GM21360 (cell line): ENCODE data around the gene FBXW5.
A peak's percentile ranks its signal among the peaks of the same experiment; 100 is the strongest.

Experiments
- ATAC-seq: cut with Tn5 transposase; IDR thresholded peaks from one replicate; pipeline ENCODE4 v1.9.1; 2021; ENCODE audit warnings: mild to moderate bottlenecking, moderate library complexity; ENCODE audit not compliant: unreplicated experiment

FBXW5 gene

GRCh38 chr9:136944519-136945332 is at the start of gene FBXW5, which contains the start of gene C8G:
Gene FBXW5 (minus strand): TSS chr9:136944738. CDS start chr9:136944083, 655 bp downstream.
Gene C8G (plus strand): TSS chr9:136945243. CDS start chr9:136945321, 78 bp downstream.
- peak; percentile 73 for ATAC-seq

DNA sequence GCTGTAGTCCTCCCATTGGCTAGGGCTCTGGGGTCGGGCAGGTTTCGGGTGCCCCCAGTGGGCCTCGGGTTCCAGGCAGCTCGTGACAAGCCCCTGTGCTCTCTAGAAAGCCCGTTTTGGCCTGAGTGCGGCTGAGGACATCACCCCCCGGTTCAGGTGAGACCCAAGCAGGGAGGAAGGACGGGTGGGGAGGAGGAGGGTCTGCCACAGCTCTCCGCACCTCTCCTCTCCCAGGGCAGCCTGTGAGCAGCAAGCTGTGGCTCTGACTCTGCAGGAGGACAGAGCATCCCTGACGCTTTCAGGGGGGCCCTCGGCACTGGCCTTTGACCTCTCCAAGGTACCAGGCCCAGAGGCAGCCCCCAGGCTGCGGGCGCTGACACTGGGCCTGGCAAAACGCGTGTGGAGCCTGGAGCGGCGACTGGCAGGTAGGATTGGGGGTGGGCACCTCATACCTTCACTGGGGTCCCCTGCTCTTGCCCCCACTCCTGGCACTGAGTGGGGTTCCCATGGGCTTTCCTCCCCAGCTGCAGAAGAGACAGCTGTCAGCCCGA is 48.4 kb upstream of the FBXW5 start:
- ATAC-seq: no peak

DNA sequence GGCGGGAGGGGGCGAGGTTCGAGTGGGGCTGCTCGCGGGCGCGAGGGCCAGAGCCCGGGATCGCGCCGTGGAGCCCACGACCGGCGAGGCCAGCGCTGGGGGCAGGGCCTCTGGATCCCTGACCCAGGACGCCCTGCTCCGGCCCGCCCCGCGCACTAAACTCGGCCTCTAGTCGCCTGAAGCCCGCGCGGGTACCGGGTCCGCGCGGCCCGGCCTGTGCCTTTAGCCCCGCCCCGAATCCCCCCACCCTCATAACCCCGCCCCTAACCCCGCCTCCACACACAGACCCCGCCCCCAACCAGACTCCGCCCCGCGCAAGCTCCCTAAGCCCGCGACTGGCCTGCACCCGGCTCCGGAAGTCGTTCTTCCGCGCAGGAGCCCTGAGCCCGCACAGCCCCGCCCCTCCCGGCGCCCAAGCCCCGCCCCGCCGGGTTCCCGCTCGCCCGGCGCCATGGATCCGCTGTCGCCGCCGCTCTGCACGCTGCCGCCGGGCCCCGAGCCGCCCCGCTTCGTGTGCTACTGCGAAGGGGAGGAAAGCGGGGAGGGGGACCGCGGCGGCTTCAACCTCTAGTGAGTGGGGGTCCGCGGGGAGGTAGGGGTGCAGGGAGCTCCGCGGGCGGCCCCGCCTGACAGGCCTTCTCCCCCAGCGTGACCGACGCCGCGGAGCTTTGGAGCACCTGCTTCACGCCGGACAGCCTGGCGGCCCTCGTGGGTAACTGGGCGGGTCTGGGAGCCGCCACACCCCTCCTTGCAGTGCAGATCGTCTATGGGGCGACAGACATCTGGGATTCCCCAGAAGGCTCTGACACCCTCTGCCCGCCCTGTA is 47.7 kb upstream of the FBXW5 start, which contains the start of gene PAXX:
Gene PAXX, plus strand, starts transcription at position 430 of the 826 bp plus-strand sequence. Its CDS starts 22 bp downstream, at position 452.
- ATAC-seq: peak; percentile 81

- no peak for ATAC-seq
Observed at GRCh38 chr9:136990242-136990911, 45.8 kb upstream of the FBXW5 start.

GRCh38 chr9:136988872-136989271 is 44.3 kb upstream of the FBXW5 start:
- no peak for ATAC-seq

- no peak for ATAC-seq
Observed at GRCh38 chr9:136985853-136986252, 41.3 kb upstream of the FBXW5 start.

DNA sequence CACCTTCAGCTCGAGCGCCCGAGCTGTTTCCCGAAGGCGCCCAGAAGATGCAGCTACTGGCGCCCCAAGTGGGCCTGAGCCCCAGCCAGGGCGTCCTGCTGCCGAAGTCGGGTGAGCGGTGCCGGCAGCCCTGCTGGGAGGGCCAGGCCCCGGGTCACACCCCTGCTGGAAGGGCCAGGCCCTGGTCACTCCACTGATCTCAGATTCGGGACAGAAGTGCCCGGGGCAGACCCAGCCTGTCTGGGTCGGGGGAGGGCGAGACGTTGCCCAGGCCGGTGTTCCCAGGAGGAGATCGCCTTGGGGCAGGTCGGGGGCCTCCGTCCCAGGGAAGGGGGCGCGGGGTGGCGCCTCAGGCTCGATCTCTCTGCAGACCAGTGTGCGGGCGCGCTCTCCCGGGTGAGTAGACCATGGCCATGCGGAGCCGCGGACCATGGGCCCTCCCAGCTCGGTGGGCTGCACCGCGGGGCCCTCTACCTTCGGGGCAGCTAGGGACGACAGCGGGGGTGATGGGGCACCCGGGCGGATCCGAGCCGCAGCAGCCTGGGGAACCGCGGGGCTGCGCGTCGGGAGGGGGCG is 40.6 kb upstream of the FBXW5 start:
- ATAC-seq: no peak

- ATAC-seq: no peak
Observed at GRCh38 chr9:136984464-136985026, 40.0 kb upstream of the FBXW5 start.

DNA sequence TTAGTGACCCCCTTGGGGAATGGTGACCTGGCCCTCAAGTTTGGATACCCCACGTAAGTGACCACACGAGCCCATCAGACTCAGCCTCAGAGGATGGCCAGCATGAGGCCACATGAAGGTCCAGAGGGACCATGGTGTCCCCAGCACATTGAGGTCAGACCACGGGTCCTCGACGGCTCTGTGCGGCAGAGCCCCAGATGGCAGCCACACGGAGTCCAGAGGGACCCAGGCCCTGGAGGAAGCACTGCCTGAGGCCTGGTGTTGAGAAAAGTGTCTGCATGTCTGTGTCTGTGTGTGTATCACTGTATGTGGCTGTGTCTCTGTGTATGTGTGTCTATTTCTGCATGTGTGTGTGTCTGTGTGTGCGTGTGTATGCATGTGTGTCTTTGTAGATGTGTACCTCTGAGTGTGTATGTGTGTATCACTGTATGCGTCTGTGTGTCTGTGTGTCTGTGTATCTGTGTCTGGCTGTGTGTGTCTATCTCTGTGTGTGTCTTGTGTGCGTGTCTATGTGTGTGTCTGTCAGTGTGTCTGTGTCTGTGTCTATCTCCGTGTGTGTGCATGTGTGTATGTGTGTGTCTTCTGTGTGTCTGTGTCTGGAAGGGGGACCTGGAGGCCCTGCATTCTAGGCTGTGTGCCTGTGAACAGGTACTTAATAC is 39.2 kb upstream of the FBXW5 start:
- no peak for ATAC-seq

GRCh38 chr9:136983167-136983566 is 38.6 kb upstream of the FBXW5 start:
- no peak for ATAC-seq

GRCh38 chr9:136982232-136983051 is 37.9 kb upstream of the FBXW5 start, which contains the start of gene LCNL1:
Gene LCNL1 (plus strand): TSS chr9:136982993. CDS start chr9:136983587, 594 bp downstream.
- ATAC-seq: no peak

- no peak for ATAC-seq
Observed at GRCh38 chr9:136981588-136982231, 37.2 kb upstream of the FBXW5 start.

- ATAC-seq: no peak
Observed at GRCh38 chr9:136980669-136981478, 36.3 kb upstream of the FBXW5 start.

DNA sequence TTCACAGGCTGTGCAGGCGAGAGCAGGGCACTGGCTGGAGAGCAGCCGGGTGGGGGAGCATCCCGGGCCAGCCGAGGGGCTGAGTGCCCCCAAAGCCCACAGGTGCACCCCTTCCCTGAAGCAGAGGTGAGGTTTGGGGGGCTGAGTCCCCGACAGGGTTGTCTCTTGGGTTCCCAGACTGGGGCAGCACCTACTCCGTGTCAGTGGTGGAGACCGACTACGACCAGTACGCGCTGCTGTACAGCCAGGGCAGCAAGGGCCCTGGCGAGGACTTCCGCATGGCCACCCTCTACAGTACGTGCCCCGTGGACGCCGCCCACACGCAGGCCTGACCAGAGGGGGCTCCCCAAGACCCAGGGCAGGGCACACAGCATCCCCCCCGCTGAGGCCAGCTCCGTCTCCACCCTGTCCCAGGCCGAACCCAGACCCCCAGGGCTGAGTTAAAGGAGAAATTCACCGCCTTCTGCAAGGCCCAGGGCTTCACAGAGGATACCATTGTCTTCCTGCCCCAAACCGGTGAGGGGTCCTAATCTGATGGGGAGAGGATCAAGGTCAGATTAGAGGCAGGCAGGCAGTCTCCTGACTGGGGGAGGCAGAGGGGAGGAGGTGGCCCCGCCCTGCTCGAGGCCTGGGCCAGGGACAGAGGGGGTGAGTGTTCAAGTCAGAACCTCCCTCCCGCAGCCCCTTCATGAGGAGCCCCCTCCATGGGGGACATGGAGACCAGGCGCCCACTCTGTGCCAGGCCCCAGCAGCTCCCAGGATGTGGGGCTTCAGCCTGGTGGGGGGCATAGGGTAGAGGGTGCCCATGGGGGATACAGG is 35.4 kb upstream of the FBXW5 start:
- ATAC-seq: no peak

DNA sequence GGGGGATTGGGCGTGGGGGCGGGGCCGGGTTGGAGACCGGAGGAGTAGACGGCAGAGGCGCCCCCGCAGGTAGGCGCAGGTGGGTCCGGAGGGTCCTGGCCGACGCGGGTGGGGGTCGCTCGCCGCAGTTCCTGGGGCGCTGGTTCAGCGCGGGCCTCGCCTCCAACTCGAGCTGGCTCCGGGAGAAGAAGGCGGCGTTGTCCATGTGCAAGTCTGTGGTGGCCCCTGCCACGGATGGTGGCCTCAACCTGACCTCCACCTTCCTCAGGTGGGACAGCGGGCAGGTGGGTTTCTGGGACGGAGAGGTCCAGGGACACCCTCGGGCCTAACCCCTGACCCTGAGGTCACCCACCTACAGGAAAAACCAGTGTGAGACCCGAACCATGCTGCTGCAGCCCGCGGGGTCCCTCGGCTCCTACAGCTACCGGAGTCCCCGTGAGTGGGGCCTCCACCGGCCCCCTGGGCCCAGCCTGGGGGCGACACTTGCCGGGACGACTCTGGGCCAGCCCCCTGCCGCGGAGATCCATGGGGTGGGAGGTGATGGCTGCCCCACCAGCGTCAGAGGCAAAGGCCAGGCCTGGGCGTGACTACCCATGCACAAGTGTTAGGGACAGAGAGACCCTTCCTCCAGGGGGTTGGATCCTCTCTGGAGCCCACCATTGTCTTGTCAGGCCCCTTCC is 34.5 kb upstream of the FBXW5 start:
- ATAC-seq: no peak
